Activated effector memory CD4-positive, alpha-beta T cell treated with anti-CD3 and anti-CD28 coated beads, Interleukin-2, amount 50 U/mL, for 16 hours (primary cell): ENCODE results near the gene ARL4A.
A peak's percentile ranks its signal among the peaks of the same experiment; 100 is the strongest.
"Not testable (repeated sequence)": the region's sequence is repeated elsewhere in the genome, so short reads cannot be mapped to it uniquely, and the experiment has no call there.

Experiments
- DNase-seq: peaks from one replicate; pipeline ENCODE4 v3.0.0-alpha.2; 2020

ARL4A gene

DNA sequence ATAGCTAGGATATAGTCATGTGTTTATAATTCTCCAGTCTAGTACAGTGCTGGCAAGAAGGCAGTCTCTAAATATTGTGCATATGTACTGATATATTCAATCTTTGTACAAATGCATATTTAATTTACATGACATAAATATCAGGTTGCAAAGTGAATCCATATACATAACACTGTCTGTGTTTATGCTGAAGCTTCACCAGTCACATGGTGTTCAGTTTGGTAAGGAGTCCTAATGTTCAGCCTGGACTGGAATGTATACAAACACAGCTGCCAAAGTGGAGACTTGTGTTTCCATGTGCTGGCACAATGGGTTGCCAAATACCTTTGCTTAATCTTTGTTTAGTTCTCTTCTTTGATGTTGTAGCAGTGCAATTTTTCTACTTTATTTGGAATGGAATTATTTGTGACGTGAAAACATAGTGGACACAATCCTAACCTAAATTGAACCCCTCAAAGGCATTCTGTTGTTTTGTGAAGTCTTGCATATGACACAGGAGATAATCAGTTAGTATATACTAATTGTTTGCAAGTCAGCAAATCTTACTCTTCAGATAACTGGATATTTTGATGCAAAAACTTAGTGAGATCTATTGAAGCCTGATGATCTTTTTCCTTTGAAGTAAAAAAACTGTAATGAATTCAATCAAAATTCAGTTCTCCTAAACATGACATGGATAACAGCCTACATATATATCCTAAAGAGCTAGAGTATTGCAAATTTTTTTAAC lies 17.3 kb upstream of the ARL4A start:
- DNase-seq: no peak

DNA sequence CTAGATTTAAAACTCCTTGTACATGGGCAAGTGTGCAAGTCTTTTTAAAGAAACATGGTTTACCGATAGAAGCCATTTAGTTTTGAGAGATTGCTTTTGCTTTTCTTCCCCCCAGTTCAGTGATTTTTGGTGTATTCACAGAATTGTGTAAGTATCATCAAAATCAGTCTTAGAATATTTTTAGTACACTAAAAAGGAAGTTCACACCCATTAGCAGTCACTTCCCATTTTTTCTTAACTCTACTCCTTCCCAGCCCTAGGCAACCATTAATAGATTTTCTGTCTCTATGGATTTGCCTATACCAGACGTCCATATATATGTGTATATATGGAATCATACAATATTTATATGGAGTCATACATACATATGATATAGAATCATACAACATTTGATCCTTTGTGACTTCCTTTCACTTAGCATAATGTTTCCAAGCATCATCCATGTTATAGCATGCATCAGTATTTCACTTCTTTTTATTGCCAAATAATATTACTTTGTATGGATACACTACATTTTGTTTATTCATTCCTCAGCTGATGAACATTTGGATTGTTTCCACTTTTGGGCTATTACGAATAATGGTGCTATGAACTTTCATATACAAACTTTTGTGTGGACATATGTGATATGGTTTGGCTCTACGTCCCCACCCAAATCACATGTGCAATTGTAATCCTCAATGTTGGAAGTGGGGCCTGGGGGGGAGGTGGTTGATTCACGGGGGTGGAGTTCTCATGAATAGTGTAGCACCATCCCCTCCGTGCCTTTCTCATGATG lies 16.5 kb upstream of the ARL4A start:
- DNase-seq: no peak

DNA sequence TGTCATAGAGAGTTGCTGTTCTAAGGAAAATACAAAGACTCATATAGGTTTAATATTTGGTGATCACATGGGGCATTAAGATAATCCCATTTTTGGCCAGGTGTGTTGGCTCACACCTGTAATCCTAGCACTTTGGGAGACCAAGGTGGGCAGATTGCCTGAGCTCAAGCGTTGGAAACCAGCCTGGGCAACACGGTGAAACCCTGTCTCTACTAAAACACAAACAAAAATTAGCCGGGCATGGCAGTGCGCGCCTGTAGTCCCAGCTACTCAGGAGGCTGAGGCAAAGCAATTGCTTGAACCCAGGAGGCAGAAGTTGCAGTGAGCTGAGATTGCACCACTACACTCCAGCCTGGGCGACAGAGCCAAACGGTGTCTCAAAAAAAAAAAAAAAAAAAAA lies 14.0 kb upstream of the ARL4A start:
- not testable (repeated sequence) for DNase-seq

DNA sequence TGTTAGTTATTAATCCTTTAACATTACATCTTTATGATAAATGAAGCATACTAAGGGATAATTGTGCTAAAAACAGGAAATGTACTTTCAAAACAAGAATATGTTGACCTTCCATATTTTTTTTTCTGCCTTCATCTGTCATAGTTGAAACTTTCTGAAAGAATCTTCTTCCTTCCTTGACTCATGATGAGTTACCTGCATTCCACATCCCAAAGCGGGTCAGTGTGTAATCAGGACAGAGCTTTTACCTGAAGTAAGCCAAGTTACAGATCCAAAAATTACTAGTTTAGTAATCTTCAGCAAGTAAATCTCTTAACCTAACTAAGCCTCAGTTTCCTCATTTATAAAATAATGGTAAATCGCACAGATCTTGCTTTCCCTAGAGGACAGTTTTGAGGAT lies 13.4 kb upstream of the ARL4A start:
- no peak for DNase-seq

DNA sequence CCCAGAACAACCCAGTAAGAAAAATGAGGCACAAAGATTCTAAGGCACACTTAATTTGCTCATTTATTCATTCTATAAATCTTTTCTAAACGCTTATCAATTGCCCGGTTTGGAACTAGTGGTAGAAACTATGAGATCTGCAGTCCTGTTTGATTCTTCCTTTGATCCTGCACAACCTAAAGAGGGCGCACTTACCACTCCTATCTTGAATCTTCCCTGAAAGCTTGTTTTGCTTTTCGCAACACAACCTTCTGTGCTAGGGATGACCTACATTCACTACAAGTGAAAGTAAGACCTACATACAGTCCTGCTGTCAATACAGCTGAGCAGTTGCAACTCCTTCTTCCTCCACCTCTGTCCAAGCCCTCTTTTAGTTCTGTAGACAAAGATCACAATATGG lies 12.6 kb upstream of the ARL4A start:
- DNase-seq: no peak

DNA sequence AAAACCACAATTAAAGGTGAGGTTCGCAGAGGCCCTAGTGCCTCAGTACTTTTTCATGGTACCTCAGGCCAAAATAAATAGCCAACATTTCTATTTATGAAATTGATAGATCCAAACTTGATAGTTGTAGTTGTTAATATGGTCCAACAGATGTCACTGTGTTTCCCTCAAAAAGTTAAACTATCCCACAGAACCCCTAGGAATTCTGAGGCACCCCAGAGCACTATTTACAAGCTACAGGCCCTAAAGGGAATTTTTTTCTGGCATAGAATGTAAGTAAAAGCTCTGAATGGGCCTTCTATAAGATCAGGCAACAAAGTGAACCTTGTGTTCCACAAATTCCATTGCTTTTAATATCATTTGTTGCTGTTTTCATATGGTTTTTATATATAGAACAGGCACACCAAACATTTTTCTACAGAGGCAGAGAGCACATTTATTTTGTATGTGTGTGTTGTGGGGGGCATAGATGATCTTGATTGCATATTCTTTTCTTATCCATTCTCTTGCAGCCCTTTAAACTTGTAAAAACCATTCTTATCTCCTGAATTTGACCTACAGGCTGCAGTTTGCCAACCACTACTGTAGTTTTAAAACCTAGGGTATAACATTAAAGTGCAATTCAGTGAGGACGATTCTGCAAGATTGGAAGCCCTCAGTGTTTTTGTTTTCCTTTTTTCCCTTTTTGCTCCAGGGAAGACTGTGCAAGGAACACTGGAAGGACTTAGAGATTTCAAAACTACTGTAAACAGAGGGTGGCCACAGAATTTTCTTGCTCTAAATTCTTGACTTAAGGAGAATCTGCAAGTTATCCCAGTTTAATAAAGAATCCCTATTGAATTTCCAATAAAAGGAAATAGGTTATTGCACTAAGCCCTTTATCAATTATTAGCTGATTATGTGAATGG lies 3.5 kb upstream of the ARL4A start:
- DNase-seq: no peak

DNA sequence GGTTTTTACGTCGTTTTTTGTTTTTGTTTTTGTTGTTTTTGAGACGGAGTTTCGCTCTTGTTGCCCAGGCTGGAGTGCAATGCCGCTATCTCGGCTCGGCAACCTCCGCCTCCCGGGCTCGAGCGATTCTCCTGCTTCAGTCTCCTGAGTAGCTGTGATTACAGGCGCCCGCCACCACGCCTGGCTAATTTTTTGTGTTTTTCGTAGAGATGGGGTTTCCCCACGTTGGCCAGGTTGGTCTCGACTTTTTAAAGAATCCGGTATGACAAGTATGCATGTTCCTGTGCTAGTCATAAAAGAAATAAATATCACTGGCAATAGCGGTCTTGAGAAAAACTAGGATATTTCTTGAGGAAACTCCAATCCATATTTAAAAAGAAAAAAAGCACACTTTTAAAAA lies 2.7 kb upstream of the ARL4A start:
- DNase-seq: no peak

DNA sequence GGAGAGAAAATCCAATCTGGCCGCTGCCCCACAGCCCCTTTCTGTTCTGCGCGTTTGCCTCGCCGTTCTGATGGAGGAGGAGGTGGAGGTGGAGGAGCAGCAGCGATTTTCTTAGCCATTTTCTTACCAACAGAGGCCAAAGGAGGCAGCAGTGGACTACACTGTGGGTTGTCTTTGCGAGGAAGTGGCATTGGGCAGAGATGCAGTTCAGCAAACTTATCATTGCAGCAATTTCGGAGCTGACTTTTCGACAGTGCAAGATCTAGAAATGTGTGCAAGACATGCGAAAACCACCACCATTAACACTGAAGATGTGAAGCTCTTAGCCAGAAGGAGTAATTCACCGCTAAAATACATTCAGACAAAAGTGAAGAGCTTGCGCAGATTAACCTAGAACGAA lies 1.9 kb upstream of the ARL4A start:
- peak; percentile 68 for DNase-seq

DNA sequence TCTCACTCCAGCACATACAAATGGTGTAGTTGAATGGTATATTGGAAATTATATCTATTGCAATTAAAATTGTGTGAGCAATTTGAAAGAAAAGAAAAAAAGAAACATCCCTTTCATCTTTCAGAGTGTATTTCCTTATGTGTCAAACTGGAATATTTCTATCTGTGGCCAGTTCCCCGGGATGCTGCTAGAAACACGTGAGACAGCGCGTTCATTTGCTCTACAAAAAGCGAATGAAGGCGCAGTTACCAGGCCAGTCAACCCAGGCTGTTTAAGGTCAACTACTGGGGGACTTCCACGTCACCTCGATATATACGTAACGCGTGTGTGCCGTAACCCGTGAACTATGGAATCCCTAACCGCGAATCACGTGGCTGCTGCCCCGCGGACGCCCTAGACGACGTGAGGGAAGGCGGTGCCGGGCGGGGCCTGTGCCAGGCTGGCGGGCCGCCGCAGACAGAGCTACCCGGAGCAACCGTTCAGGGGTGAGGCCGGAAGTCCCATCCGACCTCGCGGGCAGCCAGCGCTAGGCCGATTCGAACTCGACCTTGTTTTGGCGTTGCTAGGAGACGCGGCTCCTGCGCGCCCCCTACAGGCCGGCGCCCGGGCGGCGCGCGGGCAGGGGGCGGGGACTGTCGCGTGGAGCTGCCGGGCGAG lies 1.1 kb upstream of the ARL4A start:
- peak; percentile 99 for DNase-seq

DNA sequence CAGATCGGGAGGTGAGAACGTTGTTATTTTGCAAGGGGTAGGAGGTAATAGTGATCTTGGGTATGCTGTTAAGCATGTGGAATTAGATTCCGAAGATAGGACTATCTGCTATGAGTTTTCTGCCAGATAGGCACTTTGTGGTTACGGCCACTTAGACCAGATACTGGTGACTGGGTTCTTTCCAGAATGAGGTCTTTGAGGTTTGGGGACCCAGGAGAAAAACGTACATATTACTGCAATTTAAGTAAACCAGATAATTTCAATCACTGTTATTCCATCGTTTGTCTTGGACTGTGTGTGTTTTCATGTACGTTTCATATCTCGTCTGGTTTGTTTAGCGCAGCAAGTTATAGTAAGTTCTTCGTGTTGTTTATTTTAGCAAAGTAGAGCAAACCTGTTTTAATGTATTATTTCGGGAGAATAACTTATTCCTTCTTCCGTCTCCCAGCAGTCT lies 312 bp downstream of the ARL4A start:
- no peak for DNase-seq

DNA sequence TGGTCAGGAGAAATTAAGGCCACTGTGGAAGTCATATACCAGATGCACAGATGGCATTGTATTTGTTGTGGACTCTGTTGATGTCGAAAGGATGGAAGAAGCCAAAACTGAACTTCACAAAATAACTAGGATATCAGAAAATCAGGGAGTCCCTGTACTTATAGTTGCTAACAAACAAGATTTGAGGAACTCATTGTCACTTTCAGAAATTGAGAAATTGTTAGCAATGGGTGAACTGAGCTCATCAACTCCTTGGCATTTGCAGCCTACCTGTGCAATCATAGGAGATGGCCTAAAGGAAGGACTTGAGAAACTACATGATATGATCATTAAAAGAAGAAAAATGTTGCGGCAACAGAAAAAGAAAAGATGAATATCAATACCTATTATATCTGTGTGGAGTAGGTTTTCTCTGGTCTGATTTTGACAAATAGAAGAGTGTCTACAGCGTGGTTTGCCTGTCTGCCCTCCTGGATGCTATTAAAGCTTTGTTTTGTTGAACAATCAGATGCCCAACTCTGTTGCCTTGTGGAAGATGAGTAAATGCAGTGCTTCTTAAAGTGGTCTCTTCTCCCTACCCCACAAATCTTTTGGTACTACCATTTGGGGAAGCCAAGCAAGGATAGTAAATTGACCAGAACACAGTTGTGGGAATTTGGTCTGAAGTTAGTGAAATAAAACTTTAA lies 1.2 kb downstream of the ARL4A start:
- not testable (repeated sequence) for DNase-seq

DNA sequence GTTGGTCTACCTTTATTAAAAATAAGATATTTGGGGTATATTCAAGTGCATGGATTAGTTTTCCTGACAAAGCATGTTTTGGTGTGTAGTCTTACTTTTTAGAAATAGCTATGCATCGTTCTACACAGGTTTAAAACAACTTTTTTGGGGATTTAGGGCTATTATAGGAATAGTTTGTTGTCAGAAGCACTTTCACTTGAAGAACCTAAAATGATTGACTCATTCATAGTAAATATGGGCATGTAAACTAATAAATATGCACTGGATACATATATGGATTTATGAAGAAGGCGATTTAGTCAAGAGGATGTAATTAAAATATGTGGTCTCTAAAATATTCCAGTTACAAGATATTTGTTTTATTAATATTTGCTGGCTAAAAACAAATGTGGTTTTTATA lies 2.0 kb downstream of the ARL4A start:
- DNase-seq: no peak

DNA sequence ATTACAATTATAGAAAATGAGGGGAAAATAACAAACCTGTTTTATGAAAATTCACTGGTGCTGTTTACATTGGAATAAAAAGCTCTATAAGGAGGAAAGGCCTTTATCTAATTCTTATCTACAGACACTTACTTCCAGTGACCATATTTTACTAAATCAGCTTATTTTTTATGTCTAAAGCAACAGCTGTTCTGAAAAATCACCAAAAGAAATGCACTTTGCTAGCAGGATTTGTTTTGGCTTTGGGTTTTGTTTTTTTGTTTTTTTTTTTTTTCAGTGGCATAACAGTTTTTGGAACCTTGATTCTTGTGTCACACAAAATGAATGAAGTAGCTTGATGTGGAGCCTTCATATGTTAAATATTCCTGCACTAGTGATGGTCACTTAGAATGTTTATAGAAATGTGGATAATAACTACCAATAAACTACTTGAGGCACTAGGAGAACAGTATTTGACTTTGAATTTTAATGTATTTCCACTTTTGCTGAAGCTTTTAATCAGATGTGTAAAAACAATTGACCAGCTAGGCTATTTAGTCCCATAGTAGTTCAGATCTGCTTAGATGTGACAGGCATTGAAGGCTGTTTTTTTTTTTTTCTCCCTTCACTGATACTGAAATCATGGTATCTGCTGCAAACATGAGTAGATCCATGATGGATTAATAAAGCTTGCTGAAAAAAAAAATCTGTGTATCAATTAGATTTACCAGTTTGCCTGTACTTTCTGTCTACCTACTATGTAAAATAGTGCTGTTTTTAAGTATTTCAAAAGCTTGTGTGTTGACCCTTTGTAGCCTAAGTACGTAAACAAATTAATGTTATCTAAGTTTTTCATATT lies 2.8 kb downstream of the ARL4A start:
- no peak for DNase-seq

DNA sequence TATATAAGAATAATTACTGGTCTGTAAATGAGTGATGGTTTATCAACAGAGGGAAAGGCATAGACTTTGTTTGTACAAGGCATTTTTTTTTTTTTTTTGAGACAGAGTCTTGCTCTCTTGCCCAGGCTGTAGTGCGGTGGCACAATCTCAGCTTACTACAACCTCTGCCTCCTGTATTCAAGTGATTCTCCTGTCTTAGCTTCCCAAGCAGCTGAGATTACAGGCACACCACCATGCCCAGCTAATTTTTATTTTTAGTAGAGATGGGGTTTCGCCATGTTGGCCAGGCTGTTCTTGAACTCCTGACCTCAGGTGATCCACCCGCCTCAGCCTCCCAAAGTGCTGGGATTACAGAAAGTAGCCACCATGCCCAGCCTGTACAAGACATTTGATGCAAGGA lies 4.0 kb downstream of the ARL4A start:
- not testable (repeated sequence) for DNase-seq

DNA sequence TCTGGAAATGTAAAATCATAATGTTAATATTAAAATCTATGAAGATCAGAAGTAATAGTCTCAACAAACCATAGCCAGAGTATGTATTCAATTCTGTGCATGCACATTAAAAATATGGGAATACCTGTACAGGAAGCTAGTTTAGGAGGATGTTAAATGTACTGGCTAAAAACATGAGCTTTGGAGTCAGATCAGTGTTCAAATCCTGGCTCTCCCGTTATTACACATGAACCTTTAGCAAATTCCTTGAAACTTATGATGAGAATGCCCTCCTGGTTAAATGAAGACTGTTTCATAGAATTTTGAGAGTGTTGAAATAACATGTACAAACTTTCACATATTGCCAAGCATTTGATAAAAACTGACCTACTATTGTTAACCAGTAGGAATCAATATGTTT lies 4.6 kb downstream of the ARL4A start:
- DNase-seq: no peak

DNA sequence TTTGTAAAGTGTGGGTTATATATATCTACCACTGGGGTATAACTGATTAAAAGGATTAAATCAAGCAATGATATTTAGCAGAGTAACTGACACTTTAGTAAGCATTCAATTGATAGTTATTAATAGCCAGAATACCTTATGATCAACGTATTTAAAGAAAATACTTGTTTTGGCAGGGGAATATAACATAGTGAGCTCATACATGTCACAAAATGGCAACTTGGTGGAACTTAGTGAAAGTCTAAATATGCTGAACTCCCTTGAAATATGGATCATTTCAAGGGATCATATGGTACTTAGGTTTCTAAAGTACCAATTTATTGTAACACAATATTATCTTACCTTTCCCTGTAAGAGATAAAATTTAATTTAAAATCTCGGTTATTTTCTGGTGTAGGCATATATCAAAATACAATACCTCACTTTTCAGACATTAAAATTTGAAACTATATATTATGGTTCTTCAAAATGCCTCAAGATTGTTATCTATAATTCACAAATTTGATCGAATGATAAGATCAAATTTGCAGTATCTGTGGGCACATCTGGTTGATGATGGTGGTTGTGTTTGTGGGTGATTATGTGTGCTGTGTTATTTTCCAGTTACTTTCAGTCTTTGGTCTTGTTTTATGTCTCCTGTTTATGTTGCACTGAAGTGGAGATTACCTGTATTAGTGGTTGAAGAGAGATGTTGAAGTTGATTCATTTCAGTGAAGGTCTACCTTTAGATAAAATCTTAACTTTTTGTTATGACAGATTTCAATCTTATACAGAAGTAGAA lies 5.2 kb downstream of the ARL4A start:
- no peak for DNase-seq

DNA sequence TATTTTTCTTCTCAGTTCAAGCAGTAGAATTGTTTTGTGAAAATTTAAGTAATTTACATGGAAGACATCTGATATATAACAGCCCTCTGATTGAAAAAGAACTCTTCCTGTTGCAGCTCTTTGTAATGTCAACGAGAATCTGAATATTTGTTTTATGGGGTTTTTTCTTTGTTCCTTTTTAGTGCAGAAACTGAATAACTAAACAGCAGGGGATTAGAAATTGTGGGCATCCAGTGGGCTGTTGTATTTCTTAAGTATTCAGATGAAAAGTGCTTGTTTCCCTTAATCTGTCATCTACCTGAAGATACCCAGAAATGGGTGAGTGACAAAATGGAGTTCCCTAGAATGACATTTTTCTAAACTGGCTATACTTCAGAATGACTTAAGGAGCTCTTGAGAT lies 7.4 kb downstream of the ARL4A start:
- DNase-seq: no peak

DNA sequence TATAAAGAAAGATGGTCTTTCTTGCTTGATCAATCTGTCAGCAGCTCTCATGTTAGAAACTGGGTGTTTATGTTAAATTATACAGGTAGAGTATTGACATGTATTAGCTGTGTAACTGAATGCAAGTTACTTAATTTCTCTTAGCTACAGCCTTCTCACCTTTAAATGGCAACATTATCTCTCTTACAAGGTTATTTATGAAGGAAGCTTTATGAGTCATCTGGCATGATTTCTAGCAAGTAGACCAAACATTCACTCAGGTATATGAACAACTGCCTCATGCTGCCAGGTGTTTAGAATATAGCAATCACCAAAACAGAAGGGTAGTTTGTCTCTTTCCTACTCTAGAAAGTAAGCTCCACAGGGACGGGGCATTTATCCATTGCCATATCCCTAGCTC lies 8.5 kb downstream of the ARL4A start:
- no peak for DNase-seq

DNA sequence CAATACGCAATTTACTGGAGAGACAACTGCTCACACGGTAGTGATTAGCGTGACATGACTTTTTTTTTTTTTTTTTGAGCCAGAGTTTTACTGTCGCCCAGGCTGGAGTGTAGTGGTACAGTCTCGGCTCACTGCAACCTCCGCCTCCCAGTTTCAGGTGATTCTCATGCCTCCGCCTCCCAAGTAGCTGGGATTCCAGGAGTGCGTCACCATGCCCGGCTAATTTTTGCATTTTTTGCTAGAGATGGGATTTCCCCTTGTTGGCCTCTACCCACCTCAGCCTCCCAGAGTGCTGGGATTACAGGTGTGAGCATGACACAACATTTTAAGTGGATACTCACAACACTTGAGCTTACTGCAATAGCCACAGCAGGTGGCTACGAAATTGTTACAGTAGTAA lies 11.9 kb downstream of the ARL4A start:
- DNase-seq: no peak

DNA sequence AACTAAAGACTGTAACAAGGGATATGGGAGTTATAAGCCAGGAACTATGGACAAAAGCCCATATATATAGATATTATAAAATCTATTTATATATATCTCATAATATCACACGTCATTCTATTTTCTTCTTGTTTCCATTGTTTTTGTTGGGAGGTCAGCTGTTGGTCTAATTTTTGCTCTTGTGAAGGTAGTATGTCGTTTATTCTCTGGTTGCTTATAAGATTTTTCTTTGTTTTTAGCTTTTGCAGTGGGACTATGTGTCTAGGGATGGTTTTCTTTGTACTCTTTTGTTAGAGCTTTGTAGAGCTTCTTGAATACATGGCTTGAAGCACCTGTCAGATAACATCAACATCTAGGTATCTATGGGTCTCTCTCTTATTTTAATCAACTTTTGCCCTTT lies 14.0 kb downstream of the ARL4A start:
- no peak for DNase-seq

DNA sequence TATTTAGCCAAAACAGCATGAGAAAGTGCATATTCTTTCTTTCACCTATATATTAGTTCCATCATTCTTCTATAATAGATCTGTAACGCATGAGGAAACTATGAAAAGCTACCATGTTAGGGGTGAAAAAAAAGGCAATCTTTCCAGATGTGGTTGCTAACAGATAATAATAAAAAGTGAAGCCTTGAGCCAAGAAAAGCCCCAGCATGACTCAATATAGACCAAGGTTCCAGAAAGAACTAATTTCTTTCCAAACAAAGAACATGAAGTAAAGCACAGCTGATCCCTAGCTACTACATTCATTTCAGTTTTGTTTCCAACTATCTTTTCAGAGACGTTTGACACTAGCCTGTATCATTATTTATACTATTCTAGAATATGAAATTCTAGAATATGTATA lies 16.4 kb downstream of the ARL4A start:
- DNase-seq: no peak
